Mesodermal cell (in vitro differentiated cells): ENCODE results near the gene DNPH1.

Experiments
- H3K27ac ChIP-seq: 2 replicates; pipeline ENCODE4 v1.7.0; 2013; ENCODE audit warnings: mild to moderate bottlenecking, low read depth, low read length, moderate library complexity; ENCODE audit not compliant: severe bottlenecking
- H3K36me3 ChIP-seq: 2 replicates; pipeline ENCODE4 v1.7.1; 2013; ENCODE audit warnings: mild to moderate bottlenecking, low read length, moderate library complexity; ENCODE audit not compliant: control insufficient read depth, insufficient read depth
- H3K4me1 ChIP-seq: one replicate; pipeline ENCODE4 v1.7.1; 2013; ENCODE audit warnings: mild to moderate bottlenecking, low read length; ENCODE audit not compliant: insufficient read depth, control insufficient read depth, poor library complexity, severe bottlenecking
- H3K4me3 ChIP-seq: 2 replicates; pipeline ENCODE4 v1.7.0; 2013; ENCODE audit warnings: low read length, control low read depth, mild to moderate bottlenecking; ENCODE audit not compliant: insufficient read depth, poor library complexity, severe bottlenecking; ENCODE audit errors: extremely low read depth
- H3K9me3 ChIP-seq: 2 replicates; pipeline ENCODE4 v1.7.1; 2013; ENCODE audit warnings: mild to moderate bottlenecking, low read length, moderate library complexity; ENCODE audit not compliant: control insufficient read depth
- WGBS, 2 experiments: methylation state at CpG; one replicate each; pipeline ENCODE4 v1.1.5; 2013; ENCODE audit warnings: missing lambda C conversion rate in 2 of 2; ENCODE audit not compliant: insufficient coverage in 2 of 2; 5-methylcytosine and 5-hydroxymethylcytosine counted together

Gene DNPH1

GRCh38 chr6:43178951-43179830, 50.1 kb downstream of the DNPH1 start:
- Histone ChIP-seq H3K36me3 (peaks cover 51% of the 10 kb centered on the region), H3K4me3 (no peak overlapping the region), H3K27ac (no peak overlapping the region), H3K9me3 (no peaks in the 10 kb centered on the region), H3K4me1 (peaks cover 18% of the 10 kb centered on the region)
- 94 to 96% methylated on average over 13 to 18 of the region's 20 CpGs for WGBS, 2 experiments

- Histone ChIP-seq H3K4me1 (peaks cover 28% of the 10 kb centered on the region), H3K36me3 (peaks cover 51% of the 10 kb centered on the region), H3K9me3 (no peaks in the 10 kb centered on the region), H3K27ac (no peak overlapping the region), H3K4me3 (no peak overlapping the region)
- 96 to 98% methylated on average over 8 to 12 of the region's 12 CpGs for WGBS, 2 experiments
Observed at GRCh38 chr6:43178150-43178549, 51.1 kb downstream of the DNPH1 start.

GRCh38 chr6:43176423-43176786, 52.9 kb downstream of the DNPH1 start:
- H3K36me3 ChIP-seq, result peaks cover 51% of the 10 kb centered on the region
- H3K4me1 ChIP-seq, result peaks cover 27% of the 10 kb centered on the region
- 80 to 100% methylated on average over 1 to 5 of the region's 6 CpGs for WGBS, 2 experiments
- H3K9me3 ChIP-seq, result no peaks in the 10 kb centered on the region
- no peak overlapping the region for H3K4me3 ChIP-seq
- H3K27ac ChIP-seq, result no peak overlapping the region

GRCh38 chr6:43175676-43176422, 53.4 kb downstream of the DNPH1 start:
- Histone ChIP-seq H3K36me3 (peaks cover 51% of the 10 kb centered on the region), H3K4me1 (peaks cover 22% of the 10 kb centered on the region), H3K27ac (no peak overlapping the region), H3K9me3 (no peaks in the 10 kb centered on the region), H3K4me3 (no peak overlapping the region)
- WGBS, 2 experiments, result 91 to 96% methylated on average over 11 of the region's 11 CpGs
